Liver (tissue), 9 donors: ENCODE results near the gene ARAP2. TPM values are rescaled to one million over a fixed set of nuclear protein-coding genes. Genes with fewer than 3 reads are reported as not detected.

Experiments used
- DNase-seq: peaks from one replicate; pipeline ENCODE4 v3.0.0-alpha.2; 2017; ENCODE audit warnings: low spot score
- H3K27ac ChIP-seq, 2 donors: one replicate each; pipeline ENCODE4 v1.7.0; 2013; ENCODE audit warnings: inconsistent platforms in 2 of 2, low read length in 2 of 2, control low read depth in 1 of 2, low read depth in 1 of 2, mild to moderate bottlenecking in 1 of 2
- H3K27me3 ChIP-seq, 4 donors: one replicate each; pipeline versions ENCODE4 v1.6.1 to v1.7.0; 2013; ENCODE audit warnings: low read length in 3 of 4, inconsistent platforms in 1 of 4, mild to moderate bottlenecking in 1 of 4, moderate library complexity in 1 of 4; ENCODE audit not compliant: control insufficient read depth in 4 of 4, insufficient read depth in 4 of 4
- H3K36me3 ChIP-seq, 4 donors: one replicate each; pipeline versions ENCODE4 v1.6.1 to v1.7.0; 2013; ENCODE audit warnings: low read length in 3 of 4, mild to moderate bottlenecking in 3 of 4, low read depth in 1 of 4, moderate library complexity in 1 of 4; ENCODE audit not compliant: control insufficient read depth in 4 of 4, insufficient read depth in 3 of 4
- H3K4me1 ChIP-seq, 4 donors: one replicate each; pipeline versions ENCODE4 v1.6.1 to v1.7.0; 2013; ENCODE audit warnings: low read length in 3 of 4, mild to moderate bottlenecking in 3 of 4, moderate library complexity in 1 of 4; ENCODE audit not compliant: control insufficient read depth in 4 of 4, insufficient read depth in 4 of 4
- H3K4me3 ChIP-seq, 3 donors: one replicate each; pipeline versions ENCODE4 v1.6.1 to v1.7.0; 2013; ENCODE audit warnings: low read length in 3 of 3, control low read depth in 1 of 3, low read depth in 1 of 3, mild to moderate bottlenecking in 1 of 3
- H3K9ac ChIP-seq, 2 donors: one replicate each; pipeline ENCODE4 v1.7.0; 2013; ENCODE audit warnings: low read length in 2 of 2, mild to moderate bottlenecking in 2 of 2, moderate library complexity in 2 of 2, control low read depth in 1 of 2, low read depth in 1 of 2
- H3K9me3 ChIP-seq, 4 donors: one replicate each; pipeline versions ENCODE4 v1.6.1 to v1.7.0; 2013; ENCODE audit warnings: low read length in 3 of 4; ENCODE audit not compliant: control insufficient read depth in 4 of 4
- ATF3 ChIP-seq: IDR thresholded peaks from 2 replicates; pipeline ENCODE4 v1.6.1; 2016; ENCODE audit warnings: antibody characterized with exemption
- EGR1 ChIP-seq, 2 donors: IDR thresholded peaks; 2 replicates each; pipeline ENCODE4 v1.6.1; 2016 to 2018; ENCODE audit warnings: antibody characterized with exemption in 2 of 2, low read depth in 2 of 2
- FOXA2 ChIP-seq: IDR thresholded peaks from 2 replicates; pipeline ENCODE4 v1.6.1; 2016; ENCODE audit warnings: antibody characterized with exemption
- GABPA ChIP-seq, 2 donors: IDR thresholded peaks in 1 of 2; conservative IDR thresholded peaks in 1 of 2; 2 replicates each; pipeline ENCODE4 v1.6.1; 2016; ENCODE audit warnings: antibody characterized with exemption in 2 of 2, mild to moderate bottlenecking in 1 of 2, moderate library complexity in 1 of 2
- HNF4A ChIP-seq, 2 donors: conservative IDR thresholded peaks; 2 replicates each; pipeline ENCODE4 v1.6.1; 2016; ENCODE audit warnings: antibody characterized with exemption in 2 of 2, mild to moderate bottlenecking in 2 of 2
- JUND ChIP-seq, 2 donors: IDR thresholded peaks; 2 replicates each; pipeline ENCODE4 v1.6.1; 2016; ENCODE audit warnings: antibody characterized with exemption in 2 of 2
- RAD21 ChIP-seq, 2 donors: IDR thresholded peaks; 2 replicates each; pipeline ENCODE4 v1.6.1; 2016; ENCODE audit warnings: antibody characterized with exemption in 2 of 2, mild to moderate bottlenecking in 2 of 2
- REST ChIP-seq: IDR thresholded peaks from 2 replicates; pipeline ENCODE4 v1.6.1; 2016; ENCODE audit warnings: antibody characterized with exemption, mild to moderate bottlenecking
- RXRA ChIP-seq, 2 donors: IDR thresholded peaks; 2 replicates each; pipeline ENCODE4 v1.6.1; 2017 to 2018; ENCODE audit warnings: antibody characterized with exemption in 2 of 2, mild to moderate bottlenecking in 1 of 2
- SP1 ChIP-seq: IDR thresholded peaks from 2 replicates; pipeline ENCODE4 v1.6.1; 2018; ENCODE audit warnings: antibody characterized with exemption, mild to moderate bottlenecking
- TAF1 ChIP-seq: conservative IDR thresholded peaks from 2 replicates; pipeline ENCODE4 v1.6.1; 2016; ENCODE audit warnings: antibody characterized with exemption, mild to moderate bottlenecking
- YY1 ChIP-seq: IDR thresholded peaks from 2 replicates; pipeline ENCODE4 v1.6.1; 2016; ENCODE audit warnings: antibody characterized with exemption, mild to moderate bottlenecking
- WGBS: extraction: QIAGEN DNeasy Blood & Tissue Kit; methylation state at CpG from one replicate; pipeline ENCODE4 v1.1.7; 2013; 5-methylcytosine and 5-hydroxymethylcytosine counted together
- polyA plus RNA-seq, 2 donors: library from polyadenylated mRNA; stranded (reverse) in 1 of 2; unstranded in 1 of 2; fragments of 200-250 nt in 1 of 2; fragments of >200 nt in 1 of 2; fragmentation: Nextera tagmentation in 1 of 2; extraction: Ambion mirVana in 1 of 2; gene quantifications; one replicate each; pipeline versions ENCODE4 v1.2.1 to v1.2.3, GENCODE V29; 2013 to 2015
- total RNA-seq, 2 donors: library from RNA; depleted of rRNA; stranded (reverse); fragments of >200 nt; gene quantifications; one replicate each; pipeline ENCODE4 v1.2.3, GENCODE V29; 2014
- TF ChIP-seq, protein P1 (sequence below): IDR thresholded peaks from 2 replicates; pipeline ENCODE4 v1.6.1; 2016; ENCODE audit warnings: antibody characterized with exemption
- TF ChIP-seq, protein P2 (sequence below): IDR thresholded peaks from 2 replicates; pipeline ENCODE4 v1.6.1; 2016; ENCODE audit warnings: antibody characterized with exemption
- donor health status: healthy.
- donor health status: healthy.
- donor health status: healthy.
- donor health status: healthy.
- donor health status: healthy.

The ARAP2 gene
- total and polyA plus RNA-seq, 4 donors = 1.6 to 23.6 (median 5.4) TPM

DNA sequence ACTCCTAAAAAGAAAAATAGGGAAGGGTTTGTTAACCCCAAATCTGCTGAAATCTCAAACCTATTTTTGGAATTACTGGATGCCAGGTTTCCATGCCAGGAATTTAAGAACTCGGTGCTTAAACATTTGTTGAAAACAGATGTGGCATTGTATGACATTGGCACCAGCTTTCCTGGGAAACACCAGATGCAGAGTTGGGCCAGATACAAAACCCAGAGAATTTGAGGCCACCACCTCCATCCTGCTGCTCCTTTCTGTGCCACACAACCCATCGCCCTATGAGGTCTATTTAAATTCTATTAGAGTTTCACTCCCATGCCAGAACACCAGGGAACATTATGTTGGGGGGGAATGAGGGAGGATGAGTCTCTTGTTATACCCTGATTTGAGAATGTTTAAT, 71.7 kb downstream of the ARAP2 start:
- no peak for TF ChIP-seq JUND (IDR thresholded peaks at IDR 0.05)
- TF ChIP-seq SP1 = no peak
- TF ChIP-seq, protein P1, sequence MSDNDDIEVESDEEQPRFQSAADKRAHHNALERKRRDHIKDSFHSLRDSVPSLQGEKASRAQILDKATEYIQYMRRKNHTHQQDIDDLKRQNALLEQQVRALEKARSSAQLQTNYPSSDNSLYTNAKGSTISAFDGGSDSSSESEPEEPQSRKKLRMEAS = no peak
- TF ChIP-seq GABPA (IDR thresholded peaks at IDR 0.05 in 1 of 2, conservative IDR thresholded peaks at IDR 0.05 in 1 of 2) = no peak
- no peak for TF ChIP-seq RXRA (IDR thresholded peaks at IDR 0.05)
- TF ChIP-seq EGR1 (IDR thresholded peaks at IDR 0.05; ENCODE audit: low read depth in 2 of 2) = no peak
- TF ChIP-seq RAD21 (IDR thresholded peaks at IDR 0.05) = no peak
- no peak for TF ChIP-seq TAF1
- TF ChIP-seq YY1 = no peak
- TF ChIP-seq REST = no peak
- no peak for TF ChIP-seq ATF3
- TF ChIP-seq FOXA2 = no peak
- TF ChIP-seq HNF4A (conservative IDR thresholded peaks at IDR 0.05) = no peak
- Histone ChIP-seq H3K36me3 (peaks cover 0 to 7% (median 0%) of the 10 kb centered on the region in 4 donors), H3K27me3 (no peaks in the 10 kb centered on the region), H3K9me3 (no peaks in the 10 kb centered on the region), H3K4me3 (no peak overlapping the region), H3K4me1 (no peaks in the 10 kb centered on the region), H3K27ac (no peak overlapping the region), H3K9ac (no peak overlapping the region)
- WGBS = 85% methylated on average over 2 of the region's 2 CpGs
- no peak for DNase-seq

GRCh38 chr4:36168127-36168878, 76.0 kb downstream of the ARAP2 start:
- Histone ChIP-seq H3K4me3 (no peak overlapping the region), H3K9me3 (no peaks in the 10 kb centered on the region), H3K27me3 (no peaks in the 10 kb centered on the region), H3K9ac (no peak overlapping the region), H3K27ac (no peak overlapping the region), H3K4me1 (no peaks in the 10 kb centered on the region), H3K36me3 (peaks cover 0 to 13% (median 6%) of the 10 kb centered on the region in 4 donors)
- WGBS = 90% methylated on average over 6 of the region's 6 CpGs
- TF ChIP-seq ATF3 (no peak), TAF1 (no peak), GABPA (IDR thresholded peaks at IDR 0.05 in 1 of 2, conservative IDR thresholded peaks at IDR 0.05 in 1 of 2) (no peak), JUND (IDR thresholded peaks at IDR 0.05) (no peak), EGR1 (IDR thresholded peaks at IDR 0.05; ENCODE audit: low read depth in 2 of 2) (no peak)
- TF ChIP-seq, protein P2, sequence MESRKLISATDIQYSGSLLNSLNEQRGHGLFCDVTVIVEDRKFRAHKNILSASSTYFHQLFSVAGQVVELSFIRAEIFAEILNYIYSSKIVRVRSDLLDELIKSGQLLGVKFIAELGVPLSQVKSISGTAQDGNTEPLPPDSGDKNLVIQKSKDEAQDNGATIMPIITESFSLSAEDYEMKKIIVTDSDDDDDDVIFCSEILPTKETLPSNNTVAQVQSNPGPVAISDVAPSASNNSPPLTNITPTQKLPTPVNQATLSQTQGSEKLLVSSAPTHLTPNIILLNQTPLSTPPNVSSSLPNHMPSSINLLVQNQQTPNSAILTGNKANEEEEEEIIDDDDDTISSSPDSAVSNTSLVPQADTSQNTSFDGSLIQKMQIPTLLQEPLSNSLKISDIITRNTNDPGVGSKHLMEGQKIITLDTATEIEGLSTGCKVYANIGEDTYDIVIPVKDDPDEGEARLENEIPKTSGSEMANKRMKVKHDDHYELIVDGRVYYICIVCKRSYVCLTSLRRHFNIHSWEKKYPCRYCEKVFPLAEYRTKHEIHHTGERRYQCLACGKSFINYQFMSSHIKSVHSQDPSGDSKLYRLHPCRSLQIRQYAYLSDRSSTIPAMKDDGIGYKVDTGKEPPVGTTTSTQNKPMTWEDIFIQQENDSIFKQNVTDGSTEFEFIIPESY = no peak
- no peak for DNase-seq
